Measurements from ENCODE around the gene RAPGEF4.

GRCh38 chr2:172996387-172996961 is 260.8 kb downstream of the RAPGEF4 start:
- TF ChIP-seq CTCF (IDR thresholded peaks at IDR 0.05; ENCODE audit: low read depth, low read length) (no peak), EZH2phosphoT487 (IDR thresholded peaks at IDR 0.05; ENCODE audit: low read depth) (no peak)
